Measurements from ENCODE around the gene U2AF2. TPM values are rescaled to one million over a fixed set of nuclear protein-coding genes. Genes with fewer than 3 reads are reported as not detected.
A peak's percentile ranks its signal among the peaks of the same experiment; 100 is the strongest.

U2AF2 gene
- total and polyA plus RNA-seq, 2 of the 4 experiments (the other 2 are of a cell fraction), result 120 to 260 TPM

DNA sequence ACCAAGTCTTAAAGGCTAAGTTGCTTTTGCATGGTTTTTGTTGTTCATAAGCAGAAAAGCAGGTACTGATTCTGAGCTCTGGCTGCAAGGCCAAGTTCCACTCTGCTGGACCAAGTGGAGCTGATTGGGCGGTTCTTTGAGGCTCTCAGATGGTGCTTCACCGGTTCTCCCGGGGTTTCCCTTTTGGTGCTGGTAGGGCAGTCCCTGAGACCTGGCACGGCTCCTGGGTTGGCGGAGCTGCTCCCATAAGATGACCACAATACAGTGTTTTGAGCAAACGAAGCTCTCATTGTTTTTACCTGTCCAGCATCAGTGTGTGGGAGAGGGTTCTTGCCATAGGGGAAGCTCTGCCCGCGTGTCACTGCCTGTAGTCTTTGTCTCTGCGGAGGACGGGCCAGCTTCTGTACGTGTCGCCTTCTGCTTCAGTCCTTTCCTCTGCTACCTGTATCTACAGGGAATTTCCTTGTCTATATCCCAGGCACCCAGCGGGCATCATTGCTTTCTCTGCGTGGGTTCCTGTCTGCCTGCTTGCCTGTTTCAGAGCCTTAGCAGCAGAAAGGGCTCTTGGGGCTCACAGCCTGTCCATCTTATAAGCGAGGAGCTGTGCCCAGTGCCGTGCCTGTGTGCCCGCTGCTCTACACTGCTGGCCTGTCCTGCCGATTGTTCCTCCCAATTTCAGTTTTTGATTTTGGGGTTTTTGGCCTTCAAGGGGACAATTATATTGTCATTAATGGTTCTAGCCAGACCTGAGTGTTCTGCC is 2.3 kb downstream of the U2AF2 start:
- dilution Hi-C loops (cut with HindIII; ENCODE audit: low sequenced_read_pairs, unreplicated experiment), result no loop called here
- BruUV-seq (replicated peaks), result no TSS peak
- Histone ChIP-seq H4K8ac (ENCODE audit: low read depth in 2 of 2, low read length in 2 of 2) (no peak overlapping the region), H2AK5ac (ENCODE audit: low read depth, low read length) (no peak overlapping the region), H3K4me1 (ENCODE audit: control insufficient read depth, insufficient read depth, low read length) (peaks cover 10% of the 10 kb centered on the region), H2BK15ac (ENCODE audit: low read depth, low read length) (no peak overlapping the region), H4K91ac (ENCODE audit: insufficient read depth, low read depth, low read length) (no peak overlapping the region), H3K56ac (ENCODE audit: extremely low read depth, insufficient read depth, low read length) (no peak overlapping the region), H3K4me2 (ENCODE audit: low read depth, low read length) (peak overlapping the region; percentile 92), H4K5ac (ENCODE audit: low read depth, low read length) (no peak overlapping the region), H3K14ac (replicated peaks; ENCODE audit: low read depth, low read length) (no peak overlapping the region), H2AK9ac (replicated peaks; ENCODE audit: low read depth, low read length, poor library complexity) (no peak overlapping the region), H3K18ac (ENCODE audit: low read depth, low read length) (no peak overlapping the region), H3K23ac (ENCODE audit: low read depth, low read length) (peak overlapping the region; percentile 70), H2AFZ (replicated peaks; ENCODE audit: low read length, poor library complexity) (no peak overlapping the region), H3K9ac (ENCODE audit: low read depth, low read length) (0 out of 2 replicates have a peak overlapping the region, but pooled peaks have one; percentile 11), H3K27me3 (ENCODE audit: control insufficient read depth, insufficient read depth, low read length) (no peaks in the 10 kb centered on the region), H3K36me3 (ENCODE audit: control insufficient read depth, insufficient read depth, low read length) (peaks cover 30% of the 10 kb centered on the region), H3K9me3 (ENCODE audit: control insufficient read depth, insufficient read depth, low read length) (no peaks in the 10 kb centered on the region), H3K9me1 (ENCODE audit: insufficient read depth, low read length) (peaks cover 13% of the 10 kb centered on the region), H2BK120ac (ENCODE audit: low read depth, low read length) (no peak overlapping the region), H3K4ac (ENCODE audit: low read depth, low read length) (no peak overlapping the region), H2BK20ac (ENCODE audit: low read depth, low read length) (no peak overlapping the region), H2BK5ac (ENCODE audit: low read depth, low read length, poor library complexity, severe bottlenecking) (no peak overlapping the region), H3K4me3 (ENCODE audit: insufficient read depth, low read depth, low read length) (peak overlapping the region; percentile 79; the same call in 1 of the 2 replicates), H3K79me1 (ENCODE audit: low read depth in 1 of 2, low read length in 2 of 2) (peaks cover 0 to 28% of the 10 kb centered on the region in 2 experiments; a peak in 3 of 4 replicates), H4K20me1 (ENCODE audit: insufficient read depth, low read length) (peaks cover 75% of the 10 kb centered on the region), H3K27ac (ENCODE audit: insufficient read depth, low read length) (no peak overlapping the region)
- CTCF ChIA-PET, result interaction anchor here (1.3 kb wide), 1 partner anchor 14 kb away, joined by 5 read pairs; no protein-coding TSS in a partner anchor
- POLR2A ChIA-PET (ENCODE audit: unreplicated experiment), result no interaction called here
- no peak for ATAC-seq (ENCODE audit: low read depth)
- DNase-seq, result no peak
- WGBS, 2 experiments (ENCODE audit: extremely low coverage in 2 of 2, insufficient read length in 1 of 2), result 63% methylated on average over 9 of the region's 18 CpGs; no CpG with 5 or more reads in 1 of the 2 experiments
- intact Hi-C loops (cut with micrococcal nuclease), result no loop called here
- in situ Hi-C loops (cut with MboI; ENCODE audit: low sequenced_read_pairs), result loop anchor here (25.0 kb wide), 2 partner anchors 1195 to 1520 kb away; partner anchors contain the start of genes CDC42EP5, CNOT3 and LENG9
- TF ChIP-seq BHLHE40 (IDR thresholded peaks at IDR 0.05; ENCODE audit: low read depth, low read length), result no peak
- TF ChIP-seq MAFK (IDR thresholded peaks at IDR 0.05; ENCODE audit: low read depth, low read length), result no peak
- TF ChIP-seq, protein P1, sequence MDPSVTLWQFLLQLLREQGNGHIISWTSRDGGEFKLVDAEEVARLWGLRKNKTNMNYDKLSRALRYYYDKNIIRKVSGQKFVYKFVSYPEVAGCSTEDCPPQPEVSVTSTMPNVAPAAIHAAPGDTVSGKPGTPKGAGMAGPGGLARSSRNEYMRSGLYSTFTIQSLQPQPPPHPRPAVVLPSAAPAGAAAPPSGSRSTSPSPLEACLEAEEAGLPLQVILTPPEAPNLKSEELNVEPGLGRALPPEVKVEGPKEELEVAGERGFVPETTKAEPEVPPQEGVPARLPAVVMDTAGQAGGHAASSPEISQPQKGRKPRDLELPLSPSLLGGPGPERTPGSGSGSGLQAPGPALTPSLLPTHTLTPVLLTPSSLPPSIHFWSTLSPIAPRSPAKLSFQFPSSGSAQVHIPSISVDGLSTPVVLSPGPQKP (IDR thresholded peaks at IDR 0.05; ENCODE audit: borderline replicate concordance, low read depth, low read length), result no peak
- no peak for TF ChIP-seq SMC3 (IDR thresholded peaks at IDR 0.05; ENCODE audit: low read depth, low read length)
- TF ChIP-seq, protein P2, sequence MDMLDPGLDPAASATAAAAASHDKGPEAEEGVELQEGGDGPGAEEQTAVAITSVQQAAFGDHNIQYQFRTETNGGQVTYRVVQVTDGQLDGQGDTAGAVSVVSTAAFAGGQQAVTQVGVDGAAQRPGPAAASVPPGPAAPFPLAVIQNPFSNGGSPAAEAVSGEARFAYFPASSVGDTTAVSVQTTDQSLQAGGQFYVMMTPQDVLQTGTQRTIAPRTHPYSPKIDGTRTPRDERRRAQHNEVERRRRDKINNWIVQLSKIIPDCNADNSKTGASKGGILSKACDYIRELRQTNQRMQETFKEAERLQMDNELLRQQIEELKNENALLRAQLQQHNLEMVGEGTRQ (IDR thresholded peaks at IDR 0.05; ENCODE audit: low read depth, low read length), result no peak
- no peak for TF ChIP-seq MXI1 (IDR thresholded peaks at IDR 0.05; ENCODE audit: borderline replicate concordance, low read depth, low read length)
- TF ChIP-seq RCOR1 (IDR thresholded peaks at IDR 0.05; ENCODE audit: insufficient replicate concordance, low read length), result no peak
- TF ChIP-seq RAD21 (IDR thresholded peaks at IDR 0.05; ENCODE audit: low read length), result no peak
- no peak for TF ChIP-seq NFE2L2 (IDR thresholded peaks at IDR 0.05; ENCODE audit: low read depth, low read length)
- TF ChIP-seq CHD1 (IDR thresholded peaks at IDR 0.05; ENCODE audit: low read depth, low read length), result no peak
- TF ChIP-seq POLR2A (IDR thresholded peaks at IDR 0.05; ENCODE audit: low read depth, low read length), result no peak
- no peak for TF ChIP-seq MAZ (IDR thresholded peaks at IDR 0.05; ENCODE audit: borderline replicate concordance, low read depth, low read length)
- TF ChIP-seq, protein P3, sequence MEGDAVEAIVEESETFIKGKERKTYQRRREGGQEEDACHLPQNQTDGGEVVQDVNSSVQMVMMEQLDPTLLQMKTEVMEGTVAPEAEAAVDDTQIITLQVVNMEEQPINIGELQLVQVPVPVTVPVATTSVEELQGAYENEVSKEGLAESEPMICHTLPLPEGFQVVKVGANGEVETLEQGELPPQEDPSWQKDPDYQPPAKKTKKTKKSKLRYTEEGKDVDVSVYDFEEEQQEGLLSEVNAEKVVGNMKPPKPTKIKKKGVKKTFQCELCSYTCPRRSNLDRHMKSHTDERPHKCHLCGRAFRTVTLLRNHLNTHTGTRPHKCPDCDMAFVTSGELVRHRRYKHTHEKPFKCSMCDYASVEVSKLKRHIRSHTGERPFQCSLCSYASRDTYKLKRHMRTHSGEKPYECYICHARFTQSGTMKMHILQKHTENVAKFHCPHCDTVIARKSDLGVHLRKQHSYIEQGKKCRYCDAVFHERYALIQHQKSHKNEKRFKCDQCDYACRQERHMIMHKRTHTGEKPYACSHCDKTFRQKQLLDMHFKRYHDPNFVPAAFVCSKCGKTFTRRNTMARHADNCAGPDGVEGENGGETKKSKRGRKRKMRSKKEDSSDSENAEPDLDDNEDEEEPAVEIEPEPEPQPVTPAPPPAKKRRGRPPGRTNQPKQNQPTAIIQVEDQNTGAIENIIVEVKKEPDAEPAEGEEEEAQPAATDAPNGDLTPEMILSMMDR (conservative IDR thresholded peaks at IDR 0.05; ENCODE audit: low read depth, low read length), result no peak
- TF ChIP-seq CEBPB (IDR thresholded peaks at IDR 0.05; ENCODE audit: low read depth, low read length), result no peak
- TF ChIP-seq RFX5 (IDR thresholded peaks at IDR 0.05; ENCODE audit: low read depth, low read length), result no peak
